ENCODE data around the gene SRSF4.

SRSF4 gene

DNA sequence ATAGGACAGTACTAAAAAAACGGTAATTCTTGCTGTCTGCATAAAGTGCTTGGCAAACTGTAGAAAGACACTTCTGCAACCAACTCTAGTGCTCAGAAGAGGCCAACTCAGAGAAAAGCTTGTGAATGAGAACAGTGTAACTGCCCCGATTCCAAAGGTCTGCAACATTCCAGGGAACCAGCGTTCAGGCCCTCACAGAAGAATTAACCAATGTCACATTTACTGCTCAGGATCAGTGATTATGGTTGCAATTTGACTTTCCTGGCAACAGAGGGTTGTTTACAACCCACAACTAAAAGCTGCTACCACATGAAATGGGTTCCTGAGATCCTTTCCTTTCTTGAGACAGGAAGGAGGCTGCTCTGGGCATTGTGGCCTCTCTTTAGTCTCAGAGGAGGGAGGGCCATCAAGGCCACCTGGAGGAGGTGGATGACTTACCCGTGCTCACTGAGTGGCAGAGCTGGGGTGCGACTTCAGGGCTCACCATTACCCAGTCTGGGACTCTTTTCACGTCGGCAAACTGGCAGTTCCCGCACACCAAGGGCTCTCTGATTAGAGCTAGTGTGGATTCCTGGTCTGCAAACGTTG is 15.3 kb downstream of the SRSF4 start:
- H3K4me3 ChIP-seq (ENCODE audit: low read depth, low read length): no peak overlapping the region
- H3K27ac ChIP-seq: no peak overlapping the region
- no peaks in the 10 kb centered on the region for H3K36me3 ChIP-seq (ENCODE audit: control insufficient read depth, insufficient read depth, low read length)
- no peak overlapping the region for H2AFZ ChIP-seq
- no peaks in the 10 kb centered on the region for H3K27me3 ChIP-seq (ENCODE audit: control insufficient read depth, insufficient read depth, low read length)
- no peak overlapping the region for H3K9ac ChIP-seq
- peaks cover 43% of the 10 kb centered on the region for H3K79me2 ChIP-seq
- TF ChIP-seq, protein P1, sequence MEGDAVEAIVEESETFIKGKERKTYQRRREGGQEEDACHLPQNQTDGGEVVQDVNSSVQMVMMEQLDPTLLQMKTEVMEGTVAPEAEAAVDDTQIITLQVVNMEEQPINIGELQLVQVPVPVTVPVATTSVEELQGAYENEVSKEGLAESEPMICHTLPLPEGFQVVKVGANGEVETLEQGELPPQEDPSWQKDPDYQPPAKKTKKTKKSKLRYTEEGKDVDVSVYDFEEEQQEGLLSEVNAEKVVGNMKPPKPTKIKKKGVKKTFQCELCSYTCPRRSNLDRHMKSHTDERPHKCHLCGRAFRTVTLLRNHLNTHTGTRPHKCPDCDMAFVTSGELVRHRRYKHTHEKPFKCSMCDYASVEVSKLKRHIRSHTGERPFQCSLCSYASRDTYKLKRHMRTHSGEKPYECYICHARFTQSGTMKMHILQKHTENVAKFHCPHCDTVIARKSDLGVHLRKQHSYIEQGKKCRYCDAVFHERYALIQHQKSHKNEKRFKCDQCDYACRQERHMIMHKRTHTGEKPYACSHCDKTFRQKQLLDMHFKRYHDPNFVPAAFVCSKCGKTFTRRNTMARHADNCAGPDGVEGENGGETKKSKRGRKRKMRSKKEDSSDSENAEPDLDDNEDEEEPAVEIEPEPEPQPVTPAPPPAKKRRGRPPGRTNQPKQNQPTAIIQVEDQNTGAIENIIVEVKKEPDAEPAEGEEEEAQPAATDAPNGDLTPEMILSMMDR (IDR thresholded peaks at IDR 0.05): no peak
- H3K4me2 ChIP-seq (ENCODE audit: low read length): no peak overlapping the region
- H3K9me3 ChIP-seq (ENCODE audit: control insufficient read depth, low read length): no peaks in the 10 kb centered on the region
- peaks cover 2% of the 10 kb centered on the region for H3K4me1 ChIP-seq

GRCh38 chr1:29164588-29164987 is 17.1 kb downstream of the SRSF4 start:
- Histone ChIP-seq H3K36me3 (ENCODE audit: control insufficient read depth, insufficient read depth, low read length) (no peaks in the 10 kb centered on the region), H3K4me1 (peaks cover 5% of the 10 kb centered on the region), H3K27ac (no peak overlapping the region), H3K4me2 (ENCODE audit: low read length) (no peak overlapping the region), H2AFZ (no peak overlapping the region), H3K9ac (no peak overlapping the region), H3K9me3 (ENCODE audit: control insufficient read depth, low read length) (no peaks in the 10 kb centered on the region), H3K79me2 (peaks cover 32% of the 10 kb centered on the region), H3K27me3 (ENCODE audit: control insufficient read depth, insufficient read depth, low read length) (no peaks in the 10 kb centered on the region), H3K4me3 (ENCODE audit: low read depth, low read length) (no peak overlapping the region)
- TF ChIP-seq, protein P1 (IDR thresholded peaks at IDR 0.05): no peak

DNA sequence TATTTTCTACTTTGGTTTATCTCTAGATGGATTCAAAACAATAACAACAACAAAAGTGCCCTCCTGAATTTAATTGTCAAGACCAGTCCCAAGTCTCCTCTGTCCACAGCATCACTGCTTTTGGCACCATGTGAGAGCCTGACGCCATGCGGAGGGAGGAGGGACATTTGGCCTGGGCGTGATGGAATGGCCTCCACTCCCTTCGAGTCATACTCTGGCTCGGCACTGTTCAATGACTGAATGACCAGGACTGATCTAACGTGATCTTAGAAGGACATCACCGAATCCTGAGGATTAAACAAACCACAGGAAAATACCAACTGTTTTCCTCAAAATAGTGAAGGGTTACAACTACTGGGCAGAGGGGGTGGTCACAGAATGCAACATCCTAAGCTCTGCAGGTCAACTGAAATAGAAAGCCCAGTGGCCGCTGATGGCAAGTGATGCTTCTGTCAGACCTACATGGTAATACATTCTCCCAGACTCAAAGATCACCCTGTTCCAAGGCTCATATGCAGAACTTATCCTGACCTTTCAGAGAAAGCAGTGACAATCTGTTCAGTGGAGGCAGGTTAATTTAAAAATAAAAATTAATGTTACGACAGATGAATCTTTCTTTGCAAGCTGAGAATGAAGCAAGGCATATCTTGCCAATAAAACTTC is 19.1 kb downstream of the SRSF4 start:
- Histone ChIP-seq H3K4me1 (peaks cover 6% of the 10 kb centered on the region), H3K4me3 (ENCODE audit: low read depth, low read length) (no peak overlapping the region), H3K9ac (no peak overlapping the region), H3K27me3 (ENCODE audit: control insufficient read depth, insufficient read depth, low read length) (no peaks in the 10 kb centered on the region), H3K36me3 (ENCODE audit: control insufficient read depth, insufficient read depth, low read length) (no peaks in the 10 kb centered on the region), H3K27ac (no peak overlapping the region), H3K79me2 (peaks cover 26% of the 10 kb centered on the region), H3K9me3 (ENCODE audit: control insufficient read depth, low read length) (no peaks in the 10 kb centered on the region), H3K4me2 (ENCODE audit: low read length) (no peak overlapping the region), H2AFZ (no peak overlapping the region)
- TF ChIP-seq, protein P1 (IDR thresholded peaks at IDR 0.05): no peak

DNA sequence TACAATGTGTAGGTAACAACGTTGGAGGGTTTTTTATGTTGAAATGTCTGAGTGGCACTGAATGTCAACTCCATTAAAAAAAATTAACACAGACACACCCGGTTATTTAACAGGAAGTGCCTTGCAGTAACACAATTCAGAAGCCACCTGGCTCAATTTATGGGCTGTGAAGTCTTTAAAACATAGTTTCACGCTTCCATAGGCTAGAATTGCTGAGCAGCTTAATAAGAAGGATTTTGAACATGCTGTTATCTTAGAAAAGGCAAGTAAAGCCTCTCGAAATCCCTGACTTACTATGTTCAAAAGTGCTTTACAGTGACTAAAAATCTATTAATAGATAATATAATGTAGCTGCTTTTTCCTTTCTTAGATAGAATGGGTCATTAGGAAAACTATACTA is 19.7 kb downstream of the SRSF4 start:
- H3K27me3 ChIP-seq (ENCODE audit: control insufficient read depth, insufficient read depth, low read length): no peaks in the 10 kb centered on the region
- no peak overlapping the region for H3K9ac ChIP-seq
- no peaks in the 10 kb centered on the region for H3K36me3 ChIP-seq (ENCODE audit: control insufficient read depth, insufficient read depth, low read length)

More for the DNA sequence above, 19.7 kb downstream of the SRSF4 start:
- no peak overlapping the region for H3K4me2 ChIP-seq (ENCODE audit: low read length)
- TF ChIP-seq, protein P1 (IDR thresholded peaks at IDR 0.05): no peak
- H3K4me1 ChIP-seq: peaks cover 10% of the 10 kb centered on the region
- no peak overlapping the region for H2AFZ ChIP-seq
- H3K4me3 ChIP-seq (ENCODE audit: low read depth, low read length): no peak overlapping the region
- no peaks in the 10 kb centered on the region for H3K9me3 ChIP-seq (ENCODE audit: control insufficient read depth, low read length)
- H3K79me2 ChIP-seq: peaks cover 23% of the 10 kb centered on the region
- no peak overlapping the region for H3K27ac ChIP-seq

Data from parathyroid adenoma (tissue), 2 donors.